HepG2 (cell line): ENCODE data around the gene KPNA4.

Source experiments
- ASH2L ChIP-seq: fragments of 300-600, 200-600 bp; sonication (generic); IDR thresholded peaks from 2 replicates; pipeline ENCODE4 v1.7.0; 2017; ENCODE audit warnings: low read depth, mild to moderate bottlenecking, moderate library complexity, mixed read lengths, low read length; ENCODE audit not compliant: insufficient read length
- CTCF ChIP-seq: sonication (generic); formaldehyde crosslinking; IDR thresholded peaks from 2 replicates; pipeline ENCODE4 v1.5.0; 2020; ENCODE audit warnings: mild to moderate bottlenecking, missing genetic modification reagents, moderate library complexity
- MIER3 ChIP-seq: IDR thresholded peaks from 2 replicates; pipeline ENCODE4 v1.6.1; 2016; ENCODE audit warnings: missing compliant biosample characterization, borderline replicate concordance
- POLR2A ChIP-seq, 2 experiments: IDR thresholded peaks; 2 replicates each; pipeline ENCODE4 v1.6.1; 2011; ENCODE audit warnings: low read depth in 2 of 2, low read length in 2 of 2, mild to moderate bottlenecking in 1 of 2, moderate library complexity in 1 of 2; ENCODE audit not compliant: insufficient read depth in 1 of 2
- RAD21 ChIP-seq: fragments of 450-650 bp; formaldehyde crosslinking; IDR thresholded peaks from 2 replicates; pipeline ENCODE4 v1.5.0; 2020; ENCODE audit warnings: mild to moderate bottlenecking
- YY1 ChIP-seq: IDR thresholded peaks from 2 replicates; pipeline ENCODE4 v1.6.1; 2011; ENCODE audit warnings: low read length, low read depth, moderate library complexity, mild to moderate bottlenecking; ENCODE audit not compliant: insufficient read depth, insufficient replicate concordance
- ZNF558 ChIP-seq: sonication (generic); formaldehyde crosslinking; IDR thresholded peaks from 2 replicates; pipeline ENCODE4 v1.9.0; 2022; ENCODE audit warnings: mild to moderate bottlenecking, missing genetic modification reagents, borderline replicate concordance
- ZNF569 ChIP-seq: sonication (generic); formaldehyde crosslinking; IDR thresholded peaks from 2 replicates; pipeline ENCODE4 v1.5.0; 2020; ENCODE audit warnings: mild to moderate bottlenecking, missing genetic modification reagents, moderate library complexity, borderline replicate concordance
- TF ChIP-seq, protein P1 (sequence below): sonication (generic); formaldehyde crosslinking; IDR thresholded peaks from 2 replicates; pipeline ENCODE4 v1.4.0; 2020; ENCODE audit warnings: missing genetic modification reagents
- TF ChIP-seq, protein P2 (sequence below): IDR thresholded peaks from 2 replicates; pipeline ENCODE4 v1.6.1; 2016; ENCODE audit warnings: low read depth, control low read depth

DNA sequence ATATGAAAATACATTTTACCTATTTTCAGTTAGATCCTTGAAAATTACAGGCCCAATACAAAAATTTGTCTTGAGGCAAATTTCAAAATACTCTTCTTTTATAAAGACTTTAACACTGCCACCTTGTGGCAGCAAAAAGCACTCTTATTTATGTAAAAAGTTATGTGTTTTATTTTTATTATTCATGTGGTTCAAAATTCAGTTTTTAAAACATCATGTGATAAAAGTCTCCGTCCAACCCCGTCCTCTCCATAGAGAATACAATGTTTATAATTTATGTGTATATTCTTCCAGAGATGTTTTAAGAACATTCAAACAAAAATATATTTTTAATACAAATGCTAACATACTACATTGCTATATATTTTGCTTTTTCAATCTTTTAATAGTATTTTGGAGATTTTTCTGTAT lies 78.9 kb downstream of the KPNA4 start:
- TF ChIP-seq CTCF (CRISPR knock-in tag) = peak; percentile 37
- TF ChIP-seq YY1 = no peak
- TF ChIP-seq POLR2A (IDR thresholded peaks at IDR 0.05; ENCODE audit: insufficient read depth in 1 of 2, low read depth in 2 of 2, low read length in 2 of 2) = no peak
- no peak for TF ChIP-seq RAD21 (CRISPR knock-in tag)
- TF ChIP-seq MIER3 (CRISPR knock-in tag) = no peak
- TF ChIP-seq ZNF569 = no peak
- TF ChIP-seq, protein P1, sequence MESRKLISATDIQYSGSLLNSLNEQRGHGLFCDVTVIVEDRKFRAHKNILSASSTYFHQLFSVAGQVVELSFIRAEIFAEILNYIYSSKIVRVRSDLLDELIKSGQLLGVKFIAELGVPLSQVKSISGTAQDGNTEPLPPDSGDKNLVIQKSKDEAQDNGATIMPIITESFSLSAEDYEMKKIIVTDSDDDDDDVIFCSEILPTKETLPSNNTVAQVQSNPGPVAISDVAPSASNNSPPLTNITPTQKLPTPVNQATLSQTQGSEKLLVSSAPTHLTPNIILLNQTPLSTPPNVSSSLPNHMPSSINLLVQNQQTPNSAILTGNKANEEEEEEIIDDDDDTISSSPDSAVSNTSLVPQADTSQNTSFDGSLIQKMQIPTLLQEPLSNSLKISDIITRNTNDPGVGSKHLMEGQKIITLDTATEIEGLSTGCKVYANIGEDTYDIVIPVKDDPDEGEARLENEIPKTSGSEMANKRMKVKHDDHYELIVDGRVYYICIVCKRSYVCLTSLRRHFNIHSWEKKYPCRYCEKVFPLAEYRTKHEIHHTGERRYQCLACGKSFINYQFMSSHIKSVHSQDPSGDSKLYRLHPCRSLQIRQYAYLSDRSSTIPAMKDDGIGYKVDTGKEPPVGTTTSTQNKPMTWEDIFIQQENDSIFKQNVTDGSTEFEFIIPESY (CRISPR knock-in tag) = no peak
- no peak for TF ChIP-seq ZNF558 (CRISPR knock-in tag)
- TF ChIP-seq ASH2L = no peak
- TF ChIP-seq, protein P2, sequence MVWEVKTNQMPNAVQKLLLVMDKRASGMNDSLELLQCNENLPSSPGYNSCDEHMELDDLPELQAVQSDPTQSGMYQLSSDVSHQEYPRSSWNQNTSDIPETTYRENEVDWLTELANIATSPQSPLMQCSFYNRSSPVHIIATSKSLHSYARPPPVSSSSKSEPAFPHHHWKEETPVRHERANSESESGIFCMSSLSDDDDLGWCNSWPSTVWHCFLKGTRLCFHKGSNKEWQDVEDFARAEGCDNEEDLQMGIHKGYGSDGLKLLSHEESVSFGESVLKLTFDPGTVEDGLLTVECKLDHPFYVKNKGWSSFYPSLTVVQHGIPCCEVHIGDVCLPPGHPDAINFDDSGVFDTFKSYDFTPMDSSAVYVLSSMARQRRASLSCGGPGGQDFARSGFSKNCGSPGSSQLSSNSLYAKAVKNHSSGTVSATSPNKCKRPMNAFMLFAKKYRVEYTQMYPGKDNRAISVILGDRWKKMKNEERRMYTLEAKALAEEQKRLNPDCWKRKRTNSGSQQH (CRISPR knock-in tag) = no peak
